Left cardiac atrium (tissue), 4 donors: Measurements from ENCODE around the gene LYSMD2. TPM values are rescaled to one million over a fixed set of nuclear protein-coding genes. Genes with fewer than 3 reads are reported as not detected.

ENCODE experiments used
- ATAC-seq, 2 donors: fragments of 200-7000 bp; cut with Tn5 transposase; one replicate each; pipeline ENCODE4 v1.9.1; 2020; ENCODE audit warnings: mild to moderate bottlenecking in 2 of 2, moderate library complexity in 2 of 2
- DNase-seq: peaks from one replicate; pipeline ENCODE4 v3.0.0-alpha.2; 2020
- intact Hi-C, 2 donors: fragments of 100-400 bp; cut with DNase I; formaldehyde crosslinking; loops; one replicate each; pipeline versions ENCODE4 v1.14.1 to v1.15.1; 2022 to 2023
- total RNA-seq, 2 donors: library from RNA; stranded (reverse); fragmentation: NEBNext Ultra II Directional; extraction: Animal tissue kit (Norgen Biotek cat#: 25700); gene quantifications; one replicate each; pipeline ENCODE4 v1.2.1, GENCODE V29; 2021
- donor health status: DM: no; HTN: yes; CAD: no.
- donor health status: DM: no; HTN: yes; CAD: no; lungs with severe emphysema.
- donor health status: DM: yes; HTN: yes; CAD: no.
- donor health status: Dilated cardiomyopathy.

LYSMD2 gene
- total RNA-seq, 2 donors from 2014 or later: 6.2 to 9.2 TPM

DNA sequence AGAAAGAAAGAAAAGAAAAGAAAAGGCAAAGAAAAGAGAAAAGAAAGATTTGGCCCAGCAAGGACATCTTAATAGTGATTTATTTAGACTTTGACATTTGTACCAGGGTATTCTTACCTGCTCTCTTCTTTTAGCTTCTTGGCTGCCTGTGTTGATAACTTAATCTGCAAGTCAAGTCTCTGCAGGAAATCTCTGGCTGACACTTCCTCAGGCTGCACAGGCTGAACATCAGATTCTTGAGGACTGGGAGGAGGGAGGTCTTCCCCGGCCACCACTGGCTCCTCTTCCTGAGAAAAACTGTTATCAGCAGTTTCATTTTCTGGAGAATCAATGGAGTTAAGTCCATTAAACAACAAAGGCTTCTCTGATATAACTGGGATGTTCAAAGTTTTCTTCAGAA is 12.8 kb downstream of the LYSMD2 start:
- intact Hi-C loops: no loop called here
- DNase-seq (no peak), ATAC-seq (no peak)

DNA sequence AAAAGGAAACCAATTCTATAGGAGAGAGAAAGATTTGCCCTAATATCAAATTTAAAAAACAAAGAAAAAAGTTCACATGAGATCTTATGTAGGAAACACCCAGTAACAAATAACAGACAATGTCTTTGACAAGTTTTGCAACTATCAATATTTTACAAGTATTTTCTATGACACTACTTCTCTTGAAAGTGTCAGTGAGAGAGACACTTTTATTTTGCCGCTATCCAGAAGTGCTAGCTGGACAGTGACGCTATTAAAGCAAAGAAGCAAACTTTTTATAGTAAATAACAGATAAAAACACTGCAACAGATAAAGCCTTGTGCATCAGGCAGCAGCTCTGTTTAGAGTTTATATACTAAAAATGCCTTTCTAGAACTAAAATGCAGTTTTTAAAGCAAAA is 13.3 kb downstream of the LYSMD2 start:
- ATAC-seq (no peak), DNase-seq (no peak)
- intact Hi-C loops: no loop called here

DNA sequence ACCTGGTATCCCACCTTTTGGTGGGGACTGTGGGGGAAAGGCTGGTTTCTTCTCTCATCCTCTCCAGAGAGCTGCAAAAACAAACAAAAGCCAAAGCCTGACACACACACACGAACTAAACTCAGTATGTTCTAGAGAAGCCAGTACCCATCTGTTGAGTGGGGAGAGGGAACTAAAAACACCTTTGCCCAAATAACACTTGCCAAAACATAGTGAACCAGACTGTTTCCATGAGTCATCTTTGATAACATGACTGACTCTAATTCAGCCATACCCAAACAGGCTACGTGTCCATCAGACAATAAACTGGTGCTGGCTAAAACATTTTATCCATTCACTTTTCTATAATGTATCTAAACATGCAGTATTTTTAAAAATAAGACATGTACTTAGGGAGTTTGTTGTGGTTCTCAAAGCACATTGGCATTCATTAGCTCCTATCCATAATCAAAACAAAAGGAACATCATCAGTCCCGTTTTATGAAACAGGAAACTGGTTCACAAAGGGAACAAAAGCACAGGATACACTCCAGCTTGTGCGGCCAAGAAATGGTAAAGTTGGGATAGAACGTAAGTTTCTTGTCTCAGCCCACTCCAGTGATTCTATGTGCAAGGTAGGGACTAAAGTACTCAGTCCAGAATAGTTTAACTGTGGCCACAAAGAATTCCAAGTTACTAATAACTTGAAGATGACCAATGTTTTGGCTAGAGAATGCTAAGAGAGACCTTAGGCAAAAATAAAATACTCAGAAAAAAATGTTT is 16.1 kb downstream of the LYSMD2 start:
- DNase-seq (no peak), ATAC-seq (peak in 1 of 2 donors; percentile 89)
- intact Hi-C loops: no loop called here

DNA sequence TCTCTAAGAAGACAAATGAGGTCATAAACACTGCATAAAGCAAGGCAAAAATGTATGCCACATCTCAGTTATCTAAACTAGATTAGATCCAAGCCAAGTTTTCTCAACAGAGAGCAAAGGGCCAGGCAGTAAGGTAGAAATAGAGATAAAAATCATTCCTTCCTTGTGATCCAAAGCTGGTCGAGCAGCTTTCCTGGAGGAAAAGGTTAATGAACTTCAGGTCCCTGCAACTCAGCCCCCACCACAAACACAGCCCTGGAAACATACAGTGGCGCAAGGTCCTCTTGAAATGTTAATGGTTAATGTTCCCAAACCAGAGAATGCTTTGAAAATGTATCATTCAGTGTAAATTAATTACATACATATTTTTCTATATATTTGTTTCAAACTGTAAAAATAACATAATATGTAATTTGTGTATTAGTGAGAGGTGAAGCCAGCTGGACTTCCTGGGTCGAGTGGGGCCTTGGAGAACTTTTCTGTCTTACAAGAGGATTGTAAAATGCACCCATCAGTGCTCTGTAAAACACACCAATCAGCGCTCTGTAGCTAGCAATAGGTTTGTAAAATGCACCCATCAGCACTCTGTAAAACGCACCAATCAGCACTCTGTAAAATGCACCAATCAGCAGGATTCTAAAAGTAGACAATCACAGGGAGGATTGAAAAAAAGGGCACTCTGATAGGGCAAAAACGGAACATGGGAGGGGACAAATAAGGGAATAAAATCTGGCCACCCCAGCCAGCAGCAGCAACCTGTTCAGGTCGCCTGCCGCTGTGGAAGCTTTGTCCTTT is 17.1 kb downstream of the LYSMD2 start:
- DNase-seq (no peak), ATAC-seq (no peak)
- intact Hi-C loops: no loop called here

DNA sequence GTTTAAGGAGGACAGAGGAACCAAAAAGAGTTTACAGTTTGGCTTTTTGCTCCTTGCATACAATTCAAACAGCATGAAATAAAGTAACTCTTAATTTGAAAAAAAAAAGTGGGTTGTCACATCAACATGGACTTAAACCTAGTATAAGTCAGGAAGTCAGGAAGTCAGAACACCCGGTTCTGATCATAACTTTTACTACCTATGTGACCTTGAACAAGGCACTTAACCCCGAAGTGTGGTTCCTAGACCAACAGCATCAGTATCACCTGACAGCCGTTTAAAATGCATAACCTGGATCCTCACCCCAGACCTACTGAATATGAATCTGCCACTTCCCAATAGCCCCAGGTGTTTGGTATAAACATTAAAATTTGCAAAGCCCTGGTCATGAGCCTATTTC is 18.7 kb downstream of the LYSMD2 start:
- no peak for ATAC-seq
- DNase-seq: no peak
- intact Hi-C loops: no loop called here

DNA sequence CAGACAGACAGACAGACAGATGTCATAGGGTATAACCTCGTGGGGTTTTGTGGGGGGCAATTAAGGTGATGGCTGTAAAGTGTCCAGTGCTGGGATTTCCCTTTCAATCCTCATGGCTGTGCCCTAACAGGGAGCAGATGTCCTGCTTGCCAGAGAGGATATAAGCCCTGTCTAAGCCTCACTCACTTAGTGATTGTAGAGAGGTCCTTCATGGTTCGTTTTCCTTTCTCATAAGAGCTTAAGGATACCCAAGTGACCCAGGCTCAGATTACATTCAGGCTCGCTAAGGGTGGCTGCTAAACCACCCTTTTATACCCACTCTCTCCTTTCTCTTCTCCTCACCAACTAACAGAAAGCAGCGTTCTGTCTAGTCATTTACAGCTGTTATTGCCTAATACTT is 19.2 kb downstream of the LYSMD2 start:
- intact Hi-C loops: no loop called here
- ATAC-seq (no peak), DNase-seq (no peak)

DNA sequence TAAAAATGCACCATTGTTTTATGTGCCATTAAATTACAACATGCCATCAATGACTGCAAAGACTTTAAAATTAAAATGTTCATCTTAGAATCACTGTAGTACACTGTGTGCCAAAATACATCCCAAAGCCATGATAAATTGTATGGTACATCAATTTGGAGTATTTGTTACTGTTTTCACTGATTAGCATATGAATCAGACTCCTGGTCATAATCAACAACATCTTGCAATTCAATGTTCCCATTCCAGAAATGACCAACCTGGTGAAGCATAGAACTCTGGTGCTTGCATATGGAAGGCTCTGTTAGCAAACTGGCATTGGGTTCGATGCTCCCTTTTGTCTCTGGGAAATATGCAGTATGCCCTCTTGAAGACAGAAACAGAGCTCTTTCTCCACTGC is 22.5 kb downstream of the LYSMD2 start:
- intact Hi-C loops: no loop called here
- ATAC-seq (no peak), DNase-seq (no peak)

DNA sequence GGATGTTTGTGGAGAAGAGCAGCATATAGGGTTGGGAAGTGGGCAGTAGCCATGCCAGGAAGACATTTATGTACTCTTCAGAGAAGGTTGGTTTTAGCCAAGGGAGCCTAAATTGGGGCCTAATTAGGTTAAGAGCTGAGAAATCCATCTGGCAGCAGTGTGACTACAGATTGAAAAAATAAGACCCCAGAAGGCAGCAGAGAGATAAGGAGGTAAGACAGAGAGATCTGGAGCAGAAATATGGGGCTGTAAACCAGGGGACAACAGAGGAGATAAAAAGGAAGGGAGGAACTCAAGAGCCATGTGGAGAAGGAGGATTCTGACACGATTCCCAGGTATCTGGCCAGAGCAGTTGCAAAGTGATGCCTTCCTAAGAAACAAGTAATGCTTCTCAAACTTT is 23.3 kb downstream of the LYSMD2 start:
- intact Hi-C loops: no loop called here
- DNase-seq (no peak), ATAC-seq (no peak)

DNA sequence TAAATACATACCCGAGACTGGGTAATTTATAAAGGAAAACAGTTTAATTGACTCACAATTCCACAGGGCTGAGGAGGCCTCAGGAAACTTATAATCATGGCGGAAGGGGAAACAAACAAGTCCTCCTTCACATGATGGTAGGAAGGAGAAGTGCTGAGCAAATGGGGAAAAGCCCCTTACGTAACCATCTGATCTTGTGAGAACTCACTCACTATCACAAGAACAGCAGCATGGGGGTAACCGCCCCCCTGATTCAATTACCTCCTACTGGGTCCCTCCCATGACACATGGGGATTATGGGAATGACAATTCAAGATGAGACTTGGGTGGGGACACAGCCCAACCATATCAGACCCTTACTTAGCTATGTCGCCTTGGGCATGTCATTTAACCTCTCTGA is 28.4 kb downstream of the LYSMD2 start:
- intact Hi-C loops: no loop called here
- DNase-seq (no peak), ATAC-seq (no peak)

DNA sequence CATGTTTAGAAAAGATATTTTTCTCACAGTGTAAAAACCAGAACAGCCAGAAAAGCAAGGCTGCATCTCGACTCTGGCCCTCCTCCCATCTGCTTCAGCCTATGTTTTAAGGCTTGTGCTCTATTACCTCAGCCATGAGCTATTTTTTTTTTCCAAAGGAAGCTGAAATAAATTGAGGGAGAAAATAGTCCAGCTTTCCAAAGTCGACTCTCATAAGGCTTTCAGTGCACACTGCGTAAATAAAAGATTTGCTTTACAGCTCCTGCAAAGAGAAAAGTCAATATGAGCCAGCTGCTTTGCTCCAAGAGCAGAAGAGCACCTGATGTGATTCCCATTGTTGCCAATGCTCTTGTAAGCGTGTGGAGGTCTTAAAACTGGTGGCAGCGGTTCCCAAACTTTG is 29.4 kb downstream of the LYSMD2 start:
- intact Hi-C loops: no loop called here
- peak; percentile 43 to 57 for ATAC-seq
- no peak for DNase-seq

DNA sequence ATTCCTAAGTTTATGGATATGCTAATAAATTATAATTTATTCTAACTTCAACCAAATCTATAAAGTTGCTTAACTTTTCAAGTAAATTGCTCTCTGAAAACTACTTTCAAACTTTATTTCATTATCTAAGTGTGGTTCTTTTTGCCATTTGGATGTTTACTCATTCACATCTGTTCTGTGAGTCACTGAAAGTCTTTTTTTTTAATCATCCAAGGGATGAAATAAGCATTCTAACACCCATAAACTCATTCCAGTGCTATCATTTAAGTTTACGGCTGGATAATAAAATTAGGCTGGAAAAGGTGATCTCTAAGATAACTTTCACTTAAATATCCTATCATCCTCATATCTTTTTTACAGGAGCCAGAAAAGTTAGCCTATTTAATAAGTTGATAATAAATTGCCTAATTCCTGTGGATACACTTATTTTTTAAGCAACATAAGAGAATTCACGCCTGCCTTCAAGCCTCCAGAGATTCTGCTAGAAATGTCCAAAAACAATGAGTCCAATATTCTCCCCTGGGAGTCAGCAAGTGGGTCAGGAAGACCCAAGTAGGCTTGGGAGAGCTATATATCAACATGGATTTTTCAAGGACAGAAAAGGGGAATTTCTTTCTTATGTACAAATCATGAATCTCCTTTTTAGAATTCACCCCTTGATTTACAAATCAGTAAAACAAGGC is 30.4 kb downstream of the LYSMD2 start:
- intact Hi-C loops: no loop called here
- ATAC-seq: no peak
- no peak for DNase-seq

DNA sequence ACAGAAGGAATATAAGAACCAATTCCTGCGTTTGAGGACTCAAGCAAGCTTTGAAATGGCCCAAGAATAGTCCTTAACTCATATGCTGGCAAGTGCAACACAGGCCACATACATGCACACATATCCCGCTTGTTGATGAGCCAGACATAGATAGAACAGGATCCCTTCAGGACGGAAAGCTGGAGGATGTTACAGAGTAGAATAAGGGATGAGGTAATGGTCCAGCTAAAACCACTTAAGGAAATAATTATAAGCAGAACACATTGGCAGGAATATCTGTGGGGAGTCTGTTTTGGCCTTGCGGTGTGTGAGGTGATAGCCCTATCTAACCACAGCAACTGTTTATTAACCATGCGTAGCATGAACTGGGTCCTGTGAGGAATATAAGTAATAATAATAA is 31.2 kb downstream of the LYSMD2 start:
- intact Hi-C loops: no loop called here
- ATAC-seq (peak; percentile 19 to 75), DNase-seq (no peak)

DNA sequence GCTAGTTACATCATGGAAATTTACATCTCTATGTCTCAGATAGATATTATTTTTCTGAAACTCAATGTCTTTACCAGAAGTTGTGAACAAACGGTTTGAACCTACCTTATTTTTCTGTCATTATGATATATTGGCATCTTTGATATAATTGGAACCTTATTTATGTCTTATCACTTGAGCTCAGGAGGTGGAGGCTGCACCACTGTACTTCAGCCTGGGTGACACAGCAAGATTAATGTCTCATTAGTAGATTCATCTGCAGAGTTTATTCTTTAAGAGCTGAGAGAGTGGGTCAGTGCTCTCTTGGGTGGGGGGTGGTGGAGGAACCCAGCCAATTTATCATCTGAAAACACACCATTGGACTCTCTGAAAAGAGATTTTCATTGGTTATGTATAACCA is 34.7 kb downstream of the LYSMD2 start:
- ATAC-seq: no peak
- DNase-seq: no peak
- intact Hi-C loops: no loop called here

DNA sequence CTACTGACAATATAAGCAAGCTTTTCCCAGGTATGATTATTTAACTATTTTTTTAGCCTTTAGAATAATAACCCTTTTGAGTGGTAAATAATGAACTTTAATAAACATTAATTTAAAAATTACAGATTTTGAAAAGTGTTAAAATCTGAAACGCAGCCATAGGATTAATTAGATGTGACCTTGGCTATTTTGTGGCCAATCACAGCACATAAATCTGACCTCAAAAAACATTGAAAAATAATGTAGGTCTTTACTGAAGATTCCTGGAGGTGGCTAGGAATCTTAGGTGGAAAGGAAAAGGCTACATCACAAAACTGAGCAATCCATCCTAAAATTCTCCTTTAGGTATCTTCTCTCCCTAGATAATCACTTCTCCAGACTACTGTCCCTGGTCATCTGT is 38.1 kb downstream of the LYSMD2 start:
- DNase-seq (no peak), ATAC-seq (no peak)
- intact Hi-C loops: no loop called here

DNA sequence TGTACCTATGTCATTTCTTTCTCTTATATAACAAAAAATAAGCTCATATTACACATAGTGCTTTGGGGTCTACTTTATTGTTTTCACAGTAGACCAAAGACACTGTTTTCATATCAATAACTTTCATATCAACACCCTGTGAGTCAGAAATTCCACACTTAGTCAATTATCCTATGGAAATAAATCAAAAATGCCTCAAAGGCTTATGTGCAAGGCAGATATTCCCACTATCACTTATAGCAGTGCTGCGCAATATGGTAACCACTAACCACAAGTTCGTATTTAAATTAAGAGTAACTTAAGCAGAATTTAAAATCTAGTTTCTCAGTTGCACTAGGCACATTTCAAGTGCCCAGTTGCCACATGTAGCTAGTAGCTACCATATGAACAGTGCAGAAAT is 40.3 kb downstream of the LYSMD2 start:
- no peak for ATAC-seq
- intact Hi-C loops: no loop called here
- DNase-seq: no peak

DNA sequence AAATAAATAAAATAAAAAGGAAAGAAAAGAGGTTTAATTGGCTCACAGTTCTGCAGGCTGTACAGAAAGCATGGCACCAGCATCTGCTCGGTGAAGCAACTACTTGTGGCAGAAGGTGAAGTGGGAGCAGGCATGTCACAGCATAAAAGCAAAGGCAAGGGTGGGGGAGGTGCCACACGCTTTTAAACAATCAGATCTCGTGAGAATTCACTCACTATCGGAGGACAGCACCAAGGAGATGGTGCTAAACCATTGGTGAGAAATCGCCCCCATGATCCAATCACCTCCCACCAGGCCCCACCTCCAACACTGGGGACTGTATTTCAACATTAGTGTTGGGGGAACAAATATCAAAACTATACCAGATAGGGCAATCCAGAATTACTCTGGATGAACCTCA is 40.9 kb downstream of the LYSMD2 start:
- intact Hi-C loops: no loop called here
- DNase-seq: no peak
- no peak for ATAC-seq

DNA sequence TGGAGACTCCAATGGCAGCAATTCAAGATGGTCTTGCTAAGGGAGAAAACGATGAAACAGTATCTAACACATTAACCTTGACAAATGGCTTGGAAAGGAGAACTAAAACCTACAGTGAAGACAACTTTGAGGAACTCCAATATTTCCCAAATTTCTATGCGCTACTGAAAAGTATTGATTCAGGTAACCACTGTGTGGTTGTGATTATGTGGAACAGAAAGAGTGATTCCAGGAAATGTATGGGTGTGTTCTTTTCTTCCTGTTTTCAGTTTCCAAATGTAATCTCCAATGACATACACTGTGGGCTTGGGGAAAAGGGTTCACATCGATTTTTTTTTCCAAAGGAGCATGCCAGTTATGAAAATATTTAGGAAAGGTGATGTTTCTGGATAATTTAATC is 45.3 kb downstream of the LYSMD2 start:
- intact Hi-C loops: no loop called here
- DNase-seq (no peak), ATAC-seq (no peak)

DNA sequence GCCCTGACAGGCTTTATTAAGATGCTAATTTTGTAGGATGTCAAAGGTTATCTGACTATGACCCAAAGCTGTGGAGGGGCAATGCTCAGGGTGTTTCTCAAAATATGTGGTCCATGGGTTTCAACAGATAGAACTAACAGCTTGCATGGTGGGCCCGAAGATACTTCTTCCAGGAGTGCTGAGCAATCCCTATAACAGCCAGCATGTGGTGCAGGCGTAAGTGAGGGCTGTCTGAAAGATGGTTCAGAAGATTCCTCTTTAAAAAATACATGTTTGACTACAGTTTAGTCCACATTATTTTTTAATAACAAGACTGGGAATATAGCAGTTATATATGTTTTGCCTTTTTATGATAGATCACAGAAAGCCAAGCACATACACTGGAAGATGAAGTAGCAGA is 48.6 kb downstream of the LYSMD2 start:
- intact Hi-C loops: no loop called here
- ATAC-seq: no peak
- no peak for DNase-seq

DNA sequence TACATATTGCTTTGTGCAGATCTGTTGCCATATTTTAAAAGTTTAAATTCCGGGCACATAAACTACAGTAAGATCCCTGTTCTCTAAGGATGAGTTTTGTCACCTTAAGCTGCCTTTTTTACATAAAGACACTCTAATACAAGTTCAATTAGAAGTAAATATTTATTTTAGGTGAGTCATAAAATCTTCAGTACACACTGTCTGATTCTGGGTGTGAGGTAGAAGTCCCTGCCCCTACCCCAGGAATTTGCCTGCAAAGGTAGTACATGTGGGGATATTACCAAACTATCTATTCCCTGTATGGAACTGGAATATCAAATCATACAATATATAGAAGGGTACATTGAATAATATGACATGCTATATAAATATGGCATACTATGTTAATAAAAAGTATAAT is 49.9 kb downstream of the LYSMD2 start:
- intact Hi-C loops: no loop called here
- DNase-seq: no peak
- ATAC-seq: no peak

DNA sequence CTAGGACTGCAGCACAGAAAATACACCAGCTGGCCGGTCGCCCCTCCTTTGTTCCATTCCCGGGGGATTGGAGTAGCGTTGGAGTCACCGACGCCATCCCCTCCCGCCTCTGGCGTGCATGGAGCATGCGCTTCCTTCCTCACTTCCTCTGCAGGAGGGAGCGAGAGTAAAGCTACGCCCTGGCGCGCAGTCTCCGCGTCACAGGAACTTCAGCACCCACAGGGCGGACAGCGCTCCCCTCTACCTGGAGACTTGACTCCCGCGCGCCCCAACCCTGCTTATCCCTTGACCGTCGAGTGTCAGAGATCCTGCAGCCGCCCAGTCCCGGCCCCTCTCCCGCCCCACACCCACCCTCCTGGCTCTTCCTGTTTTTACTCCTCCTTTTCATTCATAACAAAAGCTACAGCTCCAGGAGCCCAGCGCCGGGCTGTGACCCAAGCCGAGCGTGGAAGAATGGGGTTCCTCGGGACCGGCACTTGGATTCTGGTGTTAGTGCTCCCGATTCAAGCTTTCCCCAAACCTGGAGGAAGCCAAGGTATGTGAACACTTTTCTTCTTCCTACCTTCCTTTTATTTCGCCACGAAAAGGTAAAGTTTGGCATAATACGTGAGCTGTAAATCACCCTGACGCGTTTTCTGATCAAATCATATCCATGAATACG is 56.0 kb downstream of the LYSMD2 start, which contains the start of gene SCG3:
SCG3 (plus strand) TSS at position 201 of the 661 bp plus-strand sequence; CDS start at position 454, 253 bp downstream.
- peak; percentile 84 to 91 for ATAC-seq
- DNase-seq: peak; percentile 81
- intact Hi-C loops: no loop called here
